HAP-1 (cell line): Measurements from ENCODE around the gene CISD1.

ENCODE experiments used
- DNase-seq, 2 experiments: peaks; one replicate each; pipeline ENCODE4 v3.0.0-alpha.2; 2016 to 2020; ENCODE audit warnings: low spot score in 2 of 2
- H3K27me3 ChIP-seq: fragments of 250-450 bp; sonication (Bioruptor Pico); 2 replicates; pipeline ENCODE4 v1.5.1; 2020; ENCODE audit warnings: low read depth, mild to moderate bottlenecking, moderate library complexity
- H3K36me3 ChIP-seq: fragments of 250-450 bp; sonication (Bioruptor Pico); replicated peaks from 2 replicates; pipeline ENCODE4 v1.5.1; 2020; ENCODE audit warnings: mild to moderate bottlenecking
- H3K4me1 ChIP-seq: fragments of 250-450 bp; sonication (Bioruptor Pico); 2 replicates; pipeline ENCODE4 v1.5.1; 2020; ENCODE audit warnings: mild to moderate bottlenecking
- H3K4me3 ChIP-seq: fragments of 250-450 bp; sonication (Bioruptor Pico); 2 replicates; pipeline ENCODE4 v1.5.1; 2020; ENCODE audit warnings: mild to moderate bottlenecking, moderate library complexity
- H3K9me3 ChIP-seq: fragments of 250-450 bp; sonication (Bioruptor Pico); 2 replicates; pipeline ENCODE4 v1.5.1; 2020; ENCODE audit warnings: mild to moderate bottlenecking, moderate library complexity
- in situ Hi-C: fragments of 300-500 bp; cut with MboI; formaldehyde crosslinking; loops from 3 replicates; pipeline ENCODE4 v1.14.3; 2020; ENCODE audit warnings: low sequenced_read_pairs, inconsistent platforms, mixed read lengths

The CISD1 gene

DNA sequence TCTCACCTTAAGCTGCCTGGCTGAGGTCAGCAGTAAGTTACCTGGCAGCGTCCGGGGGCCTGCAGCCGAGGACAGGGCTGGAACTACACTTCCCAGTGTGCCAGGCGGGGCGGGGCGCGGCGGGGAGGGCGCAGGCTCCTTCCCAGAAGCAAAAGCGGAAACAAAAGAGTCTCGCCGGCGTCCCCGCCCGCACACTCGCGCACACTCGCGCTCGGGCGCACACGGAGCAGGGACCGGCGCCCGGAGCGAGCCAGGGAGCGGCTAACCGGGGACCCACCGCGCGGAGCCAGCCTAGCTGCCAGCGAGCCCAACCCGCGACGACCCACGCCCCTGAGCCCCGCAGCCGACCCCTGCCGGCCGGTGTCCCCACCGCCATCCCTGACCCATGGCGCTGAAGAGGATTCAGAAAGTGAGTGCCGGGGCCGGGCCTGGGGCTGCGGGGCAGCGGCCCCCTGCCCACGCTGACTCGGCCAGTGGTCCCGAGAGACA lies 65.9 kb downstream of the CISD1 start, which contains the start of gene UBE2D1:
TSS of gene UBE2D1 (plus strand) at position 190 of the 489 bp plus-strand sequence. CDS start at position 386, 196 bp downstream.
- H3K27me3 ChIP-seq: no peaks in the 10 kb centered on the region
- peaks cover 16% of the 10 kb centered on the region for H3K4me1 ChIP-seq
- peak within 1 kb of the TSS; percentile 81 for H3K4me3 ChIP-seq
- DNase-seq: peak; percentile 79 to 94
- no peaks in the 10 kb centered on the region for H3K9me3 ChIP-seq
- no peaks in the 10 kb centered on the region; the same call in 1 of the 2 replicates for H3K36me3 ChIP-seq
- in situ Hi-C loops: no loop called here

DNA sequence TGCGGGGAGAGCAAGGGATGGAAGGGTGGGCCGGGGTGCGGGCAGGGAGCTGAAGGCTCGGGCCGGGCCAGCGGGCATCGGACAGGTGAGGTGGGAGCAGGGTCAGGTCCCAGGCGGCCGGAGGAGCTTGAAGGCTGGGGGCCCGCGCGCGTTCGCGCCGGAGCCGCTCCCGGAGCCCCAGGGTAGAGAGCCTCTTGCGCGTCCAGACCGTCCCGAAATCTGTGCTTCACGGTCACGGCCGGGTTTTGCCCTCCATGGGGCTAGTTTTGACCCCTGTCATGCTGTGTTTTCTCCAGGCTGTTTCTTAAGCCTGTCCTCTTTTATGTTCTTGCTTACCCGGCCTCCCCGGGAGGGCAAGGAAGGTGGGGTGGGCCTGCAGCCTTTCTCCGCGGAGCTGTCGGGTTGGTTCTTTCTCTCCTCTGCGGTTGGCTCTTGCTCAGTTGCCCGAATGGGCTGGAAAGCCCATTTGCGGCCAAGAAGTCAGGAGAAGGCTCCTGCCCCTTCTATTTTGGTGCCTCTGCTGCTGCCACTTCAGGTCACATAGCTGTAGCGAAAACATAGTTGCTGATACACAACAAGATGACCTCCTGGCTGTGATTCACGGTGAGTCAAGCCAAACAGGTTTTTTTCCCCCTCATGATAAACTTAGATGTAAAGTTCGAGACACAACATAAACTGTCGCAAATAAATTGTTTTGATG lies 66.5 kb downstream of the CISD1 start:
- DNase-seq: peak in 1 of 2 experiments; percentile 41
- Histone ChIP-seq H3K27me3 (no peaks in the 10 kb centered on the region), H3K9me3 (no peaks in the 10 kb centered on the region), H3K4me1 (peaks cover 22% of the 10 kb centered on the region), H3K4me3 (peak overlapping the region; percentile 81), H3K36me3 (no peaks in the 10 kb centered on the region; the same call in 1 of the 2 replicates)
- in situ Hi-C loops: no loop called here

DNA sequence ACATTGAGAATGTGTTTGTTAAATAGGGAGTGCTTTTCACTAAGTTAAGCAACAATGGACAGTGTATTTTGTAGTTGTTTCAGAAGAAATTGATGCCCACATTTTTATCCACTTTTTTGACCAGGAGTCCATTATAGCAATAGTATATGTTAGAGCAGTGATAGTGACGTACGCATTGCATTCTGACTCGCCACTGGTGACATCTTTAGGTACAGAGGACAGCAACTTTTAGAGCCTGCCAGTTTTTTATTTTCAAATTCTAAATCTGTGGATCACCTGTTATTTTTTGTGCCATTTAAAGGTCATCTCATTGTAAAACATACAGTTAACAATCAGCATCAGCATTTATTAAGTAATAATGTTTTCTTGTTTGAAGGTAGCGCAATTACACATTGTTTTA lies 67.3 kb downstream of the CISD1 start:
- peaks cover 30% of the 10 kb centered on the region for H3K4me1 ChIP-seq
- no peaks in the 10 kb centered on the region for H3K9me3 ChIP-seq
- in situ Hi-C loops: no loop called here
- H3K4me3 ChIP-seq: peak overlapping the region; percentile 81
- H3K36me3 ChIP-seq: no peaks in the 10 kb centered on the region; the same call in 1 of the 2 replicates
- no peak for DNase-seq
- no peaks in the 10 kb centered on the region for H3K27me3 ChIP-seq
